Large intestine (tissue), 3 donors: Measurements from ENCODE around the gene XCR1. TPM values are rescaled to one million over a fixed set of nuclear protein-coding genes. Genes with fewer than 3 reads are reported as not detected.
"Not testable (repeated sequence)": the region's sequence is repeated elsewhere in the genome, so short reads cannot be mapped to it uniquely, and the experiment has no call there.

Experiments used
- DNase-seq, 2 donors: peaks; one replicate each; pipeline versions ENCODE4 v3.0.0 to v3.0.0-alpha.2; 2013
- H3K27ac ChIP-seq: one replicate; pipeline ENCODE4 v1.5.1; 2013; ENCODE audit warnings: low read length
- H3K27me3 ChIP-seq: 2 replicates; pipeline ENCODE4 v1.6.1; 2013; ENCODE audit warnings: low read length; ENCODE audit not compliant: control insufficient read depth, insufficient read depth
- H3K36me3 ChIP-seq: 2 replicates; pipeline ENCODE4 v1.6.1; 2013; ENCODE audit warnings: low read length; ENCODE audit not compliant: control insufficient read depth, insufficient read depth
- H3K4me1 ChIP-seq: one replicate; pipeline ENCODE4 v1.6.1; 2013; ENCODE audit warnings: low read length; ENCODE audit not compliant: control insufficient read depth, insufficient read depth
- H3K4me3 ChIP-seq: one replicate; pipeline ENCODE4 v1.5.1; 2013; ENCODE audit warnings: low read length
- H3K9me3 ChIP-seq: one replicate; pipeline ENCODE4 v1.6.1; 2013; ENCODE audit warnings: mild to moderate bottlenecking, low read depth, low read length, moderate library complexity; ENCODE audit not compliant: control insufficient read depth
- WGBS: methylation state at CpG from one replicate; pipeline ENCODE4 v1.1.5; 2013; ENCODE audit warnings: low lambda C conversion rate; ENCODE audit not compliant: insufficient coverage; 5-methylcytosine and 5-hydroxymethylcytosine counted together
- polyA plus RNA-seq: library from polyadenylated mRNA; unstranded; fragments of 120-200 nt; gene quantifications from one replicate; pipeline ENCODE4 v1.2.1, GENCODE V29; 2013

The XCR1 gene
- polyA plus RNA-seq, 1 donor, result 1.2 TPM

- no CpG with 5 or more reads among the region's 5 CpGs for WGBS
- not testable (repeated sequence) for H3K4me1 ChIP-seq
Measured at GRCh38 chr3:46046231-46046630, 18.9 kb upstream of the XCR1 start.

GRCh38 chr3:46038916-46039315 is 11.6 kb upstream of the XCR1 start:
- WGBS, result no CpG with 5 or more reads among the region's 1 CpG
- DNase-seq, result no peak
- no peak overlapping the region for H3K4me3 ChIP-seq
- no peak overlapping the region for H3K27ac ChIP-seq
- no peaks in the 10 kb centered on the region for H3K9me3 ChIP-seq
- H3K4me1 ChIP-seq, result no peaks in the 10 kb centered on the region
- no peaks in the 10 kb centered on the region for H3K36me3 ChIP-seq
- peaks cover 5% of the 10 kb centered on the region for H3K27me3 ChIP-seq

More at GRCh38 chr3:46046231-46046630, 18.9 kb upstream of the XCR1 start:
- not testable (repeated sequence) for H3K27me3 ChIP-seq, H3K36me3 ChIP-seq, H3K9me3 ChIP-seq, H3K4me3 ChIP-seq, H3K27ac ChIP-seq, DNase-seq

- not testable (repeated sequence) for H3K27ac ChIP-seq, H3K9me3 ChIP-seq, H3K27me3 ChIP-seq, H3K4me3 ChIP-seq, DNase-seq, H3K4me1 ChIP-seq, H3K36me3 ChIP-seq
- no CpG with 5 or more reads among the region's 3 CpGs for WGBS
Measured at GRCh38 chr3:46038071-46038470, 10.8 kb upstream of the XCR1 start.

GRCh38 chr3:46036191-46036590 is 8.9 kb upstream of the XCR1 start:
- Histone ChIP-seq H3K4me3 (no peak overlapping the region), H3K36me3 (no peaks in the 10 kb centered on the region), H3K27me3 (peaks cover 5% of the 10 kb centered on the region), H3K27ac (no peak overlapping the region), H3K4me1 (no peaks in the 10 kb centered on the region), H3K9me3 (no peaks in the 10 kb centered on the region)
- DNase-seq, result no peak
- no CpG with 5 or more reads among the region's 1 CpG for WGBS

- WGBS, result no CpG with 5 or more reads among the region's 2 CpGs
- Histone ChIP-seq H3K9me3 (peaks cover 3% of the 10 kb centered on the region), H3K4me1 (no peaks in the 10 kb centered on the region), H3K27ac (no peak overlapping the region), H3K4me3 (no peak overlapping the region), H3K27me3 (peaks cover 7% of the 10 kb centered on the region), H3K36me3 (no peaks in the 10 kb centered on the region)
- no peak for DNase-seq
Measured at GRCh38 chr3:46031747-46032146, 4.5 kb upstream of the XCR1 start.

GRCh38 chr3:46031269-46031668 is 4.0 kb upstream of the XCR1 start:
- H3K27me3 ChIP-seq, result peaks cover 7% of the 10 kb centered on the region
- no peaks in the 10 kb centered on the region for H3K36me3 ChIP-seq
- no peak overlapping the region for H3K4me3 ChIP-seq
- no CpG with 5 or more reads among the region's 4 CpGs for whole genome bisulfite sequencing
- H3K4me1 ChIP-seq, result no peaks in the 10 kb centered on the region
- no peak for DNase-seq
- H3K9me3 ChIP-seq, result peaks cover 3% of the 10 kb centered on the region
- no peak overlapping the region for H3K27ac ChIP-seq

- H3K27ac ChIP-seq, result no peak overlapping the region
- H3K36me3 ChIP-seq, result no peaks in the 10 kb centered on the region
- H3K27me3 ChIP-seq, result peaks cover 6% of the 10 kb centered on the region
- H3K4me1 ChIP-seq, result no peaks in the 10 kb centered on the region
- DNase-seq, result no peak
- H3K4me3 ChIP-seq, result no peak overlapping the region
- whole genome bisulfite sequencing, result no CpG with 5 or more reads among the region's 6 CpGs
- H3K9me3 ChIP-seq, result peaks cover 3% of the 10 kb centered on the region
Measured at GRCh38 chr3:46030626-46031025, 3.3 kb upstream of the XCR1 start.

GRCh38 chr3:46029953-46030543 is 2.8 kb upstream of the XCR1 start:
- H3K9me3 ChIP-seq, result peaks cover 3% of the 10 kb centered on the region
- WGBS, result no CpG with 5 or more reads among the region's 1 CpG
- H3K27me3 ChIP-seq, result peaks cover 3% of the 10 kb centered on the region
- no peak for DNase-seq
- no peak overlapping the region for H3K4me3 ChIP-seq
- no peaks in the 10 kb centered on the region for H3K36me3 ChIP-seq
- H3K27ac ChIP-seq, result no peak overlapping the region
- no peaks in the 10 kb centered on the region for H3K4me1 ChIP-seq

- 86% methylated on average over 4 of the region's 6 CpGs for WGBS
- peaks cover 3% of the 10 kb centered on the region for H3K9me3 ChIP-seq
- no peak overlapping the region for H3K27ac ChIP-seq
- H3K4me1 ChIP-seq, result no peaks in the 10 kb centered on the region
- peaks cover 3% of the 10 kb centered on the region for H3K27me3 ChIP-seq
- DNase-seq, result no peak
- H3K4me3 ChIP-seq, result no peak overlapping the region
- no peaks in the 10 kb centered on the region for H3K36me3 ChIP-seq
Measured at GRCh38 chr3:46027736-46028397, 584 bp upstream of the XCR1 start.

GRCh38 chr3:46025139-46025538 is 2.1 kb downstream of the XCR1 start:
- Histone ChIP-seq H3K27ac (no peak overlapping the region), H3K27me3 (peaks cover 3% of the 10 kb centered on the region), H3K9me3 (no peaks in the 10 kb centered on the region), H3K36me3 (no peaks in the 10 kb centered on the region), H3K4me3 (no peak overlapping the region), H3K4me1 (no peaks in the 10 kb centered on the region)
- whole genome bisulfite sequencing, result no CpG with 5 or more reads among the region's 1 CpG
- DNase-seq, result no peak

GRCh38 chr3:46024131-46024530 is 3.2 kb downstream of the XCR1 start:
- no peak for DNase-seq
- no peak overlapping the region for H3K4me3 ChIP-seq
- H3K36me3 ChIP-seq, result no peaks in the 10 kb centered on the region
- no peaks in the 10 kb centered on the region for H3K4me1 ChIP-seq
- peaks cover 3% of the 10 kb centered on the region for H3K27me3 ChIP-seq
- no peak overlapping the region for H3K27ac ChIP-seq
- H3K9me3 ChIP-seq, result no peaks in the 10 kb centered on the region
- WGBS, result no CpG with 5 or more reads among the region's 3 CpGs
